ENCODE results near the gene PDLIM5.
A peak's percentile ranks its signal among the peaks of the same experiment; 100 is the strongest.
"Not testable (repeated sequence)": the region's sequence is repeated elsewhere in the genome, so short reads cannot be mapped to it uniquely, and the experiment has no call there.

The PDLIM5 gene

DNA sequence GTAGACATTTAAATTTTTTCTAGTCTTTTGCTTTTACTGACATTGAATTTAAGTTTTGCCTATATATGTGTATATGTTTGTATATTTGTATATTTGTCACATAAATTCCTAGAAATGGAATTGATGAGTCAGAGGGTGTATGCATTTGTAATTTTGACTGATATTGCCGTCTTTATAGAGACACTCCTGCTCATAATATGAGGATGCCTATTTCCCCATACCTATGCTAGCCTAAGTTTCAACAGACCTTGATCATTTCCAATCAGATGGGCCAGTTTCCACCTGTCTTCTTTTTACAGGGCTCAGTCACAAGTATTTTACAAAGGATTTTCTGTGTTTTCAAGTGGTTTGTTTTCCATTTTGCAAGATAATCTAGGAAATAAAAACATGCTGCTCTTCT is 10.8 kb downstream of the PDLIM5 start:
- DNase-seq (ENCODE audit: low spot score) = no peak

DNA sequence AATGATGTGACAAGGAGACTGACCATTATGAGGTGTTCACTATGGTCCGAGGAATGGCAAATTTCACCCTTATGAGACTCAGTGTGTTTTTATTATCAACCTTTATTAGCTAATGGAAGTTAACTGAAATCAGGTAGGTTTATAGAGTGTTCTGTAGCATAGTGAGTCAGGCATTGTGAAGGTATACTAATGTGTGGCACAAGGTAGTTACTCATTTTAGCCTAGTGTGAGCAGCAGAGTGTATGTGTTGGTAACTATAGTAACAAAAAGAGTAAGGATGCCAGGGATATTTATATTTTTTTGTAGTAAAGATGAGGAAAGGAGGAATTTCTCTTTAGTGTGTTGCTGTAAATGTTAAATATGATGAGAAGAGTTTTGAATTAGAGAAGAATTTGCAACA is 12.0 kb downstream of the PDLIM5 start:
- no peak for DNase-seq (ENCODE audit: low spot score)

DNA sequence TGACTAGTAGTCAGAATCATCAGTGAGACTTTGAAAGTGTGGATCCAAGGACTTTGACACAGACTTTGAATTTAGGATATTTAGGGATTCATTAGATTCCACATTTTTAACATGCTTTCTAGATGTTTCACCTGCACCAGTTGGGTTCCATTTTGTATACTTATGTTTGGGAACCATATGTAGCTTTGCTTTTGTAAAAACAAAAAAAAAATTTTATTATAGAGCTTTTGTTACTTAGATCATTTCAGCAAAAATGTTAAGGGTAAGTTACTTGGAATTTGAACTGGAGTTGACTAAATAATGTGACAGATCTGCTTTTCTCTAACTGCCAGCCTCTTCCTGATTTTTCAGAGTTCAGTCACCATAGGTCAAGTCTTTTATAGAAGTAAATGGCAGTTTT is 14.6 kb downstream of the PDLIM5 start:
- no peak for DNase-seq (ENCODE audit: low spot score)

DNA sequence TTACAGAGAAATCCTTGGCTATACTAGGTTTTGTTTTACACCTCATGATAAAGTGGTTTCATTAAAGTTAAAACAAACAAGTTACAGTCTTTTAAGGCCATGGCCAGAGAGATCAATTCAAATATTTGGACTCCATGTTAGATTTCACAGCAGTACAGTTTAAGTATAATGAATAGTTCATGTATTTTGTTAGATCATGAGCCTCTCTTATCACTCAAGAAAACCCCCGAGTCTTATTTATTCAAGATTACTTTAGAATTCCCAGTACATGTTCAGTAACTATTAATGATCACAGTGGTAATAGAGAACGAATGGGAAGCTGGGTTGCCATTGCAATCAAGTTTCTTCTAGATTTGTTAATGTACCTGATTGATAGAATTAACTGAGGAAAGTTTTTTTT is 15.2 kb downstream of the PDLIM5 start:
- no peak for DNase-seq (ENCODE audit: low spot score)

DNA sequence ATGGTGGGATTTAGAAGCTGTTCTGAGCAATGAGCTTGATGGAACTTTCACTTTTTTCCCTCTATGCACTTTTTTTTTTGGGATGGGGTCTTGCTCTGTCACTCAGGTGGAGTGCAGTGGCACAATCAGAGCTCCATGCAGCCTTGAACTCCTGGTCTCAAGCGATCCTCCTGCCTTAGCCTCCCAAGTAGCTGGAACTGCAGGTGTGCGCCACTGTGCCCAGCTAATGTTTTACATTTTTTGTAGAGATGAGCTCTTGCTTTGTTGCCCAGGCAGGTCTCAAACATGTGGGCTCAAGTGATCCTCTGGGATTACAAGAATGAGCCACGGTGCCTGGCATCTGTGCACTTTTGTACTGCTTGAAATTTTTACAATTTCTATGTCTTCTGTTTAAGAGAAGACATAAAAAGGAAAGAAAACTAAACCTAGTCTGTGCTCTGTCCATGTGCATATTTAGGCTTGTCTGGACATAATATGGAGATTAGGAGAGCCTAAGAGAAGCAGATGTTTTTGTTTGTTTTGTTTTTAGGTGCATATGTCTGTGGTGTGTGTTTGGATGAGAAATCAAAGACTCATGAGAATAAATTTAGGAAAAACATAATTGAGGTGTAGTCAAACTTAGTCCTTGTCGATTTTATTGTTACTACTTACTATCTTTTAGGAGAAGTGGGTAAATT is 16.5 kb downstream of the PDLIM5 start:
- no peak for DNase-seq (ENCODE audit: low spot score)

DNA sequence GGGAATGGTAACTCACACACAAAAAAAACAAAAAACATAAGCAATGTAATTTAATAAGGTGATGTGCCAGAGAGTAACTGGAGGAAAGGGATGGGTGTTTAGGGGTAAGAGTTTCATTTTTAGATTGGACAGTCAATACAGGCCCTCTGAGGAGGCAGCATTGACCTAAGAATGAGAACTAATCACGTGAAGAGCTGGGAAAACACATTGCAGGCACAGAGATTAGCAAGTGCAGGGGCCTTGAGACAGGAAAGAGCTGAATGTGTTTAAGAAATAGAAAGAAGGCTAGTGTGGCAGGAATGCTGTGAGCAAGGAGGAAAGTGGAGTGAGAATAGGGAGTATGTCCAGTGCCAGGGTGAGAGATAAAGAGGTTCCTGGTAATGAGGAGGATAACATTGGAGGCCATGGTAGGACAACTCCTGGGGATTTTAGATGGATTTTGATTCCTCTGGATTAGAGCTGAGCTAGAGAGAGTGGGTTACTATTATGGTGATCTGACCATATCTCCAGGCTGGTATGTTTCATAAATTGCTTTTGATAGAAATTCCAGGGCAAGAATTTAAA is 17.6 kb downstream of the PDLIM5 start:
- no peak for DNase-seq (ENCODE audit: low spot score)

DNA sequence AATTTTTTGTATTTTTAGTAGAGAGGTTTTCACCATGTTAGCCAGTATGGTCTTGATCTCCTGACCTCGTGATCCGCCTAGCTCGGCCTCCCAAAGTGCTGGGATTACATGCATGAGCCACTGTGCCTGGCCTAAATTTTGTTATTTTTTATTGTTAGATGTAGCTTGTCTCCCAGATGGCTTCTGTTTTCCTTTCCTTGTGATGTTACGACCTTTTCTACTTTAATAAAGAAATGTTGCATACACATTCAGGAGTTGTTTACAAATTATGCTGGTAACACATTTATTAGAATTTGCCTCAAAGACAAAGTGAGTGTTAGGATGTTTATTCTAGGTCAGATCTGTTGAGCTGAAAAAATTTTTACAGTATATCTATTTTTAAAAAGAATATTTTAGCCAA is 18.4 kb downstream of the PDLIM5 start:
- DNase-seq (ENCODE audit: low spot score) = no peak

DNA sequence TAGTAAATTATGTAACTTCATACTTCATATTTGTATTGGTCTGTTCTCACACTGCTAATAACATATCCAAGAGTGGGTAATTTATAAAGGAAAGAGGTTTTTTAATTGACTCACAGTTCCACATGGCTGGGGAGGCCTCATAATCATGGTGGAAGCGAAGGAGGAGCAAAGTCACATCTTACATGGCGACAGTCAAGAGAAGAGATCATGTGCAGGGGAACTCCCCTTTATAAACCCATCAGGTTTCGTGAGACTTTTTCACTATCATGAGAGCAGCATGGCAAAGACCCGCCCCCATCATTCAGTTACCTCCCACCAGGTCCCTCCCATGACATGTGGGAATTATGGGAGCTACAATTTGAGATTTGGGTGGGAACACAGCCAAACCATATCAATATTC is 19.0 kb downstream of the PDLIM5 start:
- DNase-seq (ENCODE audit: low spot score) = not testable (repeated sequence)

DNA sequence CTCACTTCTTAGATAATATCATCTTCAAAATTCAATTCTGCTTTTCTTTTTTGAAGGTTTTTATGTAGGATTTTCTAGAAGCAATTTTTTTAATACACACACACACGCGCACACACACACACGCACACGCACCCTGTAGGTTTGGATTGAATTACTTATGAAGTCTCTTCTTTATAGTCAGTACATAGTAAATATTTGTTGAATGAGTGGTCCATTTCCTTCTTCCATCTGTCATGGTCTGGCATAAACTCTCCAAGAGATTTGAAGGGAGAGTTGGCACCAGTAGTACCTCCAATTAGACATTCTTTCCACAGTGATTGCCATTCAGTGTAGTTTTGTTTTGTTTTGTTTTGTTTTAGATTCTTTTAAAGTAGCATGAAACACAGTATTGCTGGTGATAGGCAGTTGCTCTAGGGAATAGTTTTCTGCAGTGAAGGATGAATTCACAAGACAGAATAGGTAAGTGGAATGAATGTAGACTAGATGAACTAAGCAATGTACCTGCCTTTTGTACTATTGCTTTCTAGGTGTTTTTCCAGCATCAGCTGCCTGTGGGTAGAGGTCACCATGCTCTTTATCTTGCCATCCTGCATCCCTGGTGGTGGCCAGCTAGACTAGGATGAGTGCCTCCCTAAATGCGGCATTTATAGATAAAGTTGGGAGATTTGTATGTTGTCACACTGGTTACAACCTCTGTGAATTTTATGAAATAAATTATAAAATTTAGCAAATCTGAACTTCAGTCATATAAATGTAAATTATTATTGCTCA is 20.5 kb downstream of the PDLIM5 start:
- DNase-seq (ENCODE audit: low spot score) = peak; percentile 57

DNA sequence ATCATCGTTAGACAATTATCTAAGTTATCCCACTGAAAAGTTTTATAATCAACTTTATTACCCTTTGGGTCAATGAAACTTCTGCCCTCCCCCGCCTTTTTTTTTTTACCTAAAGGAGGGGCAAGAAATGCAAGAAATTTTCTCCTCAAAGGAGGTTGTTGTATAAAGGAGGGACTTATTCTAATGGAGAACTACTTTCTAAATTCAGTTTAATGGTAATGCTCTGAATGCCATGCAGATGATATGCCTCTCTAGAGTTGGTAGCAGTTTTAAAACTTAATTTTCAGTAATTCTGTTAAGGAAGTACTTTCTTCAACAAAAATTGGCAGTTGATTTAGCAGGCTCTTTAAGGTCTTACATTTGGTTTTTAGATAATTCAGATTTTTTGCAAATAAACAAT is 23.3 kb downstream of the PDLIM5 start:
- DNase-seq (ENCODE audit: low spot score) = no peak

DNA sequence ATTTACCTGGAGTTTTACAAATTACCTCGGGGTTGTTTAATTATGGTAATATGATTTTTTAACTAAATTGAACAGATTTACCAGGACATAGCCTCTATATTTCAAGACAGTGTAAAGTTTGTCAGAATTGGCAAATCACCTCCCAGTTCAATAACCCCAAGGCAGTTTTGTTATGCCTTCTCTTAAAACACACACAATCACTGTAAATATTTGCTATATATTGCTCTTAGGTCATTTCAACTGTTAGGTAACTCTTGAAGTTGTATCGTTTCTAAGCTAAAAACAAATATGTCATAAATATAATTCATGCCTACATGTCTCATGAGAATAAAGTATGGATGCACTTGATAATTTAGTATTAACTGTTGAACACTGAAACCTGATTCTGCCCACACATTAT is 24.1 kb downstream of the PDLIM5 start:
- DNase-seq (ENCODE audit: low spot score) = no peak

DNA sequence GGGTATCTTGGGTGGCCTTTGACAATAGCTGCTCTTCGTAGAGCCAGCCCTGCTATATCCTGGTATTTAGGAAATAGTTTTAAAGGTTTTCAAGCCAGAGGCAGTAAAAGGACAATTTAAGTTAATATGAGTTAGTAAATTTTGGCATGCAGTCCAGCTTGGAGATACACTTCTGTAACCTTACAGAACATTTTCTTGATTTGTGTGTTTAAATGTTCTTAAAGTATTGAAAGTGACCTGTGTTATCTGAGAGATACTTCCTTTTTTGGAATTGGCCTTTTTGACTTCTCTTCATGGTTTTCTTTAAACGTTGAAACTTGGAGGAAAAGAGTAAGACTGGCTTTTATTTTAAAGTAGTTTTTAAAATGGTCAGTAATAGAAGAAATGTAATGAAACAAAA is 25.5 kb downstream of the PDLIM5 start:
- DNase-seq (ENCODE audit: low spot score) = no peak

DNA sequence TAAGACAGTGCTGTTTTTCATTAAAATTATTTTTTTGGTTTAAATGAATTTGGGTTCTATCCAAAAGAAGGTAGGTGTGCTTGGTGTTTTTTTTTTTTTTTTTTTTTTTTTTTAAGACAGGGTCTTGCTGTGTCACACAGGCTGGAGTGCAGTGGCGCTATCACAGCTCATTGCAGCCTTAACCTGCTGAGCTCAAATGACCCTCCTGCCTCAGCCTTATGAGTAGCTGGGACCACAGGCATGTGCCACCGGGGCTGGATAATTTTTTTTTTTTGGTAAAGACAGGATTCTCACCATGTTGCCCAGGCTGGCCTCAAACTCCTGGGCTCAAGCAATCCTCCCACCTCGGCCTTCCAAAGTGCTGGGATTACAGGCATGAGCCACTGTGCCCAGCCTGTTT is 27.1 kb downstream of the PDLIM5 start:
- not testable (repeated sequence) for DNase-seq (ENCODE audit: low spot score)

DNA sequence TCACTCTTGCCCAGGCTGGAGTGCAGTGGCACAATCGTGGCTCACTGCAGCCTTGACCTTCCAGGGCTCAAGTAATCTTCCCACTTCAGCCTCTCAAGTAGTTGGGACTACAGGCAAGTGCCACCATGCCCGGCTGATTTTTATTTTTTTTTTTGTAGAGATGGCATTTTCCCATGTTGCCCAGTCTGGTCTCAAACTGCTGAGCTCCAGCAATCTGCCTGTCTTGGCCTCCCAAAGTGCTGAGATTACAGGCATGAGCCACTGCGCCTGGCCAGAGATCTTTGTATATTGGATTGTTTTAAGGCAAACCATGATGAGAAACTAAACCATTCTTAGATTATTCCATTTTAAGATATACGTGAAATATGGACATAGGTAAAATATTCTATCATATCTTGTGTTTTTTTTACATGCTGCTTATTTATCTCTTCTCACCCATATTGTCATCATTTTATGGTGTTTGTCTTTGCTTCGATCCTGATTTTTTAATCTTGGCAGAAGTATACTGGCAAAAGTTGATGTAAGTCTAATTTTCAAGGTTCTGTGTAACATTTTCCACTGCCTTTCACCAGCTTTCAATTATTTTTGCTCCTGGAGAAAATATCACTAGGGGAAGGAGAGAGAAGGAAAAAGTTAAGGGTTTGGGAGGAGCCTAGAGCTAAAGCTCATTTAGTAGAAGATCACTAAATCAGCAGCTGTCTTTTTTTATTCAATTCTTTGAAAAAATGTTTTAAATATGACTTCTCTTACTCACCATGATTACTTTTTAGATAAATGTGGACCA is 27.8 kb downstream of the PDLIM5 start:
- no peak for DNase-seq (ENCODE audit: low spot score)

DNA sequence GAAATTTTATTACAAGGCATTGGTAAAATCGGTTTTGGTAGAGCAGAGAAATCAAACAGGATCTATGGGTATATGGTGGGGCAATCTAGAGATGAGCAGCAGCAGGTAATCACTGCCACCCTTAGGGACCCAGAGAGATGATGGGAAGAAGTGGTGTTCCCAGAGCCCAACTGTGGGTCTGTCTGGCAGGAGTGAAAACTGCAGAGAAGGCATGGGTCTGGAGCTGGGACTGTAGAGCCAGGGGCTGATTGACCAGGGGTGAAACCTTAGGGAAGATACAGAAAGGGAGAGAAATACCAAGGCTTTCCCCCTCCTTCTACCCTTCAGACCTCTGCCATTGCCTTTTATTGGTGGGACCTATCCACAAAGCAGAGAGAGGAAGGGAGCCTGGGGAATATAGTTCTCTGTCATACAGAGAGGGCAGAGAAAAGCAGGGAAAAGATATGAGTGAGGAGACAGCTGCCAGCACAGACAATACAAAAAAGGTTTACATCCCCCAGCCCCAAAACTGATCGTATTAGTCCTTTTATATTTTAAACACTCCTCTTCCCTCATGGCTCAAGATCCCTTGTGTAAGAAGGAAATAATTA is 28.7 kb downstream of the PDLIM5 start:
- no peak for DNase-seq (ENCODE audit: low spot score)

DNA sequence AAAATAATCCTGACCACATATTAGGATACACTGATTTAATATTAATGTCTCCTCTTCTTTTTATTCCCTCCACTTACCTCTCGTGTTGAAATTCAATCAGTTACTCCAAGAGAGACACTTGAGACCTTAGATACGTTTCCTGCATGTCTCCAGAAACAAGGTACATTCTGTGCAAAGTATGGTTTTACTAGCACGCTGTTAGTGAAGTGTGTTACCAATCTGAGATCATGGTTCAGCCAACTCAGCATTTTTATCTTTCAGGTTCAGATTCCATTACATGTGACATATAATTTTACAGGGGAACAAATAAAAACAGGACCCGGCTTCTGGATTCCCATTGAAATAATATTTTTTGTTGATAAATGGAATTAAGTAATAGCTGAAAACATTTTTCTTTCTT is 32.2 kb downstream of the PDLIM5 start:
- no peak for DNase-seq (ENCODE audit: low spot score)

DNA sequence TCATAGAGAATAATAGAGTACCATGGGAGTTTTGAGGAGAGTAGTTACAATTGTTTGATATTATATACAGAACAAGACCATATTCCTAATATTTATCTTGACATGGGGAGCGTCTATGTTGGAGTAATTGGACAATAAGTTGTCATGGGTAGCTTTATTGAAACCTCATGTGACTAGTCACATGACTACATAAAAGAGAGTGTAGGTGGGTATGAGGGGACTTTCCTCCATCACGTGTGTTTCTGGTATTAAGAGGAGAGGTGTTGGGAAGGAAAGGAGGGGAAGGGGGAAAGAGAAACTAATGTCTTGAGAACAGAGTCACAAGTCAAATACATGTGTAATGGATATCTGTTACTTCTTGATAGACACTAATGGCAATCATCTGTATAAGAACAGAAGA is 33.1 kb downstream of the PDLIM5 start:
- no peak for DNase-seq (ENCODE audit: low spot score)

DNA sequence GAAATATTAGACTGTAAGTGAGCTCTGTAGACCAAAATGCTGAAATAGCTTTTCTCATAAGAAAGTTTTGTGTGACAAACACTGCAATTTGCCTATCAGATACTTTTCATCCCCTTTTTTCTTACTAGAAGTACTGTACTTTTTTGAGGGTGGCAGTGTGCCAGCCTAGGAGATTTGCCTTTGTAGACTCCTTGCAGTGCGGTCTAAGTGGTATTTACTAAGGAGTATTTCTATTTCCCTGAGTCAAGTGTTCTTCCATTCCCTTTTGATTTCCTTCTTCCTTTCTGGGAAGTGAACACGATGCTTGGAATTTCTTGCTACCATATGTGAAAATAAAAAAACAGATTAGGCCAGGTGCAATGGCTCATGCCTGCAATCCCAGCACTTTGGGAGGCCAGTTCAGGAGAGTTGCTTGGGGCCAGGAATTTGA is 34.6 kb downstream of the PDLIM5 start:
- no peak for DNase-seq (ENCODE audit: low spot score)

DNA sequence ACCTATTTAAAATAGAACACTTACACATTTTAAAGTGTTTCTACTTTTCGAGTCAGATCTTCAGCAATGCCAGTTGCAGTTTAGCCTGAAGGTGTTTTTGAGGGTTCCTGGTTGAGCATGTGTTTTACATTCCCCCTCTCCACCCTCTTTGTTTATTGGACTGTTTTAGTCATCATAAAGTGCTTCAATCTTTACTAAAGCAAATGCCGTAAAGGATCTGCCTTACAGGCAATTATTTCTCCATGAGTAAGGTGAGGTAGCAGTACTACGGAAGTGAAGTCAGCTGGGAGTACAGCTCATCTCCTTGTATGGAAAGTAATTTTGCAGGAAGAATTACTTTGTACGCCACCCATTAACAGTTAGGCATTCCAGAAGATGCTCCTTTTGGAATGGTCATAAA is 36.9 kb downstream of the PDLIM5 start:
- peak; percentile 14 for DNase-seq (ENCODE audit: low spot score)

DNA sequence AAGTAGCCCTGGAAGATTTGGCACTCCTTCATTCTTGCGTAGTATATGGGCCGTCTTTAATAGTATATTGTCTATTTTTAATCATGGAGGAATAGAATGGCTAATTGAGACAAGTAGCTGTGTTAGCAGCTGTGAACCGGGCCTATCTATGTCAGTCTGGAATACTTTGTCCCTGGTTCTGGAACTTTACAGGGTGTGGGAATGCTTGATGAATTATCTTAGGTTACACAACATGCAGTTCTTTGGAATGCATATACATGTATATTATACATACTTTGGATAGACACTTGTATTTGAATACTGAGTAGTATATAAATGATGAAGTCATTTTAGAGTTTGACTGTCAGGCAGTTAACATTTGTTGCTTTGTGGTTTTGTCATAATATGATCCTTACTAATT is 37.4 kb downstream of the PDLIM5 start:
- DNase-seq (ENCODE audit: low spot score) = no peak

DNA sequence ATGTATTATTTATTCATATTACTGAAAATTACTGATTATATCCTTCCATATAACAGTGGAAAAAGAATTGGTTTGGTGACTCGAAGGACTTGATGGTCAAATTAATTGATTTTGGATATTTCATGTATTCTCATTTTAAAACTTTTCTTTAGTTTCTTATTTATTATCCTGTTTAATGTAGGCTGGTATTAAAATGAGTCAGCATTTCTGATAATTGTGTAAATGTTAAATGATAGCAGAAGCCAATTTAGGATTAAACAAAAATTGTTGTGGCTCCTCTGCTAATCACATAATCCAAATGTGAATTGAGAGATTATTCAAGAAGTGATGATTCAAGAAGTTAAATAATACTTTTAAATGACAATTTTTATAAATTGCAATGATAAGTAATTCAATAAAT is 38.7 kb downstream of the PDLIM5 start:
- no peak for DNase-seq (ENCODE audit: low spot score)

DNA sequence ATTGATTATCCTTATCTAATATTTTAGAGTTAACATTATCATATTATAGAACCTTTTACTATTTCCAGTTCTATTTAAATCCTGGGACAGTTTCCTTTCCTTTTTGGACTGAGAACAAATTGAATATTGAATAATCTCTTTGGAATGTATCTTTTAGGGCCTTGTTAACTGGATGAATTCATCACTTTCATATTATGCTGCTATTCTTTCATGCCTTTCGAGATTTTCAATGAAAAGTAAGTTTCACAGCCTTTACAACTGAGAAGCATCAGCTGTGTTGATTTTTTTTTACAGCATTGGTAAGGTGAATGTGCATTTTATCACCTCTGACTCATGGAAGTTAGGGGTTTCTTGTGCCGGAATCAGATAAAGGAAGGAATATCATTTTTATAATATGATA is 39.6 kb downstream of the PDLIM5 start:
- DNase-seq (ENCODE audit: low spot score) = peak; percentile 38
